HG03139 (cell line): ENCODE results near the gene CELA3A.
"Not testable (repeated sequence)": the region's sequence is repeated elsewhere in the genome, so short reads cannot be mapped to it uniquely, and the experiment has no call there.

Experiments
- ATAC-seq: cut with Tn5 transposase; IDR thresholded peaks from one replicate; pipeline ENCODE4 v1.9.1; 2021; ENCODE audit not compliant: unreplicated experiment

CELA3A gene

GRCh38 chr1:22014575-22015206, 13.2 kb downstream of the CELA3A start:
- not testable (repeated sequence) for ATAC-seq

GRCh38 chr1:22018583-22019559, 17.4 kb downstream of the CELA3A start:
- no peak for ATAC-seq

GRCh38 chr1:22021061-22021460, 19.6 kb downstream of the CELA3A start:
- no peak for ATAC-seq

GRCh38 chr1:22024485-22025367, 23.3 kb downstream of the CELA3A start:
- ATAC-seq, result peak; percentile 36

- peak; percentile 61 for ATAC-seq
These were observed 24.1 kb downstream of the CELA3A start for GRCh38 chr1:22025368-22026155.

- no peak for ATAC-seq
These were observed 25.4 kb downstream of the CELA3A start for GRCh38 chr1:22026924-22027289.

GRCh38 chr1:22030057-22030456, 28.6 kb downstream of the CELA3A start:
- ATAC-seq, result no peak

- ATAC-seq, result no peak
These were observed 29.0 kb downstream of the CELA3A start for GRCh38 chr1:22030473-22030872.

- ATAC-seq, result no peak
These were observed 29.9 kb downstream of the CELA3A start for GRCh38 chr1:22031214-22031962.

GRCh38 chr1:22034834-22035233, 33.4 kb downstream of the CELA3A start:
- not testable (repeated sequence) for ATAC-seq

- no peak for ATAC-seq
These were observed 36.1 kb downstream of the CELA3A start for GRCh38 chr1:22037520-22037919.

GRCh38 chr1:22038036-22038435, 36.6 kb downstream of the CELA3A start:
- no peak for ATAC-seq

- ATAC-seq, result peak; percentile 95
These were observed 38.3 kb downstream of the CELA3A start for GRCh38 chr1:22039594-22040285.

- no peak for ATAC-seq
These were observed 38.8 kb downstream of the CELA3A start for GRCh38 chr1:22040286-22040623.

- ATAC-seq, result no peak
These were observed 40.0 kb downstream of the CELA3A start for GRCh38 chr1:22041505-22041904.

- no peak for ATAC-seq
These were observed 41.8 kb downstream of the CELA3A start for GRCh38 chr1:22043198-22043769.

GRCh38 chr1:22044690-22045420, 43.4 kb downstream of the CELA3A start:
- no peak for ATAC-seq

- no peak for ATAC-seq
These were observed 44.3 kb downstream of the CELA3A start for GRCh38 chr1:22045604-22046228.
